SKM-1 treated with dmso at 0.1 percent for 144 hours (cell line): ENCODE measurements around the gene TRAK1.

Source experiments
- DNase-seq: peaks from one replicate; lab custom pipeline; 2025; ENCODE audit not compliant: unreplicated experiment; lab: John Stamatoyannopoulos, UW

TRAK1 gene

DNA sequence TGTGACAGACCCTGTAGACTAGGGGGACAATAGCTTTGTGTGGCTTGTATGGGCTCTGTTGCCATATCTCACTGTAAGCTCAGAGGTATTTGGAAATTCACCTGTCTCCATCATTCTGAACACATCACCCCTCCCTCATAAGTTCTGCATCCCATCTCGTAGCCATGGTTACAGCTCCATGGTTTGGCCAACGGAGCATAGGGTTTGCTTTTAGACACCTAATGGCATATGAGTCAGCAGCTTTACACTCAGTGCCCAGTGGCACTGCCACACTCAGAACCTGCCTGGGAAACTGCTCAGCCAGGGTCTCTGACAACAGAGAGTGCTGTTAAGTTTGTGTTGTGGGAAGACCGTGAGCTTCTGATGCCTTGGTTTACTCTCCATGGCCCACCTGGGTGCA is 107.6 kb downstream of the TRAK1 start:
- DNase-seq: no peak

DNA sequence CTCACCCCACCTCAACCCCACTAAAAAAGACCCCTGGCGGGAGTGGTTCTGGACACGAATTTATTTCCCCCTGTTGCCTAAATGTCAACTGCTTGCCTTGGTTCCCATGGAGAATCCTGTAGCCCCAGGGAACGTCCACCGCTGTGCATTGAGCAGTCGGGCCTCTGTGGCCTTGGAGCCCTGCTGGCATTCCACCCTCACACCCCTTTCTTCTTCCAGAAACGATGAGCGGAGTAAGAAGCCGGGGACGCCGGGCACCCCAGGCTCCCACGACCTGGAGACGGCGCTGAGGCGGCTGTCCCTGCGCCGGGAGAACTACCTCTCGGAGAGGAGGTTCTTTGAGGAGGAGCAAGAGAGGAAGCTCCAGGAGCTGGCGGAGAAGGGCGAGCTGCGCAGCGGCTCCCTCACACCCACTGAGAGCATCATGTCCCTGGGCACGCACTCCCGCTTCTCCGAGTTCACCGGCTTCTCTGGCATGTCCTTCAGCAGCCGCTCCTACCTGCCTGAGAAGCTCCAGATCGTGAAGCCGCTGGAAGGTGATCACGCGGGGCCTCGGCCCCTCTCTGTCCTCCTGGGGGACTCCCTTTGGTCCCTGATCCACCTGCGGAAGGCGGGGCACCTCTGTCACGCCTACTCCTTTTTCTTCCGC is 111.2 kb downstream of the TRAK1 start:
- DNase-seq: no peak

DNA sequence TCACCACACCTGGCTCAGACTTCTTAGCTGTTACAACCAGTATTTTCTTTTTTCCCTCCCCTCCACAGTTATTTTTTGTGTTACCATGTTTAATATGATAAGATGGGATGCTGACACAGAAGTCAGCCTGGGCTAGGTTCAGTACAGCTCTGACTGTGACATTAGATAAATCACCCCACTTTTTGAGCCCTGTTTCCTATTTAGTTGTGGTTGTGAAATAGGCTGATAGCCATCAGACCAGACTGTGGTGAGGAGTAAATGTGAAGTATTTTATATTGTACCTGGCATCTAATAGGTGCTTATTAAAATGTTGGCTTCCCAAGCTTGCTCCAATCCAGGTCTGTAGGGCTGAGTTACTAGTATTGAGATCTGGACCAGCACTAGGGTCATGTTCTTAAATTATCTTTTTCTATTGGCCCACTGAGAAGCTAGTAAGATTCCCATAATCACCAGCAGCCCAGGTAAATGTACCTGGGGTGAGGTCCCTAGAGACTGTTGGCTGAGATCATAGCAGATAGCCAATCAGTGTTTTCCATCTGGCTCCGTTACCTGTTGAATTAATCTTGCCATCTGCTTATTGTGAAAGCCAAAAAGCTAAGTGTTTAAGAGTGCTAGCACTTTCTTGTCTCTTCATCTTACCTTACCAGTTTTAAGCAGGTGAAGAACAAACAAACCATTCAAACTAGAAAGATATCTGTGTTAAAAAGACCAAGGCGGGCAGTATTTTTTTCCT is 113.9 kb downstream of the TRAK1 start:
- DNase-seq: no peak

DNA sequence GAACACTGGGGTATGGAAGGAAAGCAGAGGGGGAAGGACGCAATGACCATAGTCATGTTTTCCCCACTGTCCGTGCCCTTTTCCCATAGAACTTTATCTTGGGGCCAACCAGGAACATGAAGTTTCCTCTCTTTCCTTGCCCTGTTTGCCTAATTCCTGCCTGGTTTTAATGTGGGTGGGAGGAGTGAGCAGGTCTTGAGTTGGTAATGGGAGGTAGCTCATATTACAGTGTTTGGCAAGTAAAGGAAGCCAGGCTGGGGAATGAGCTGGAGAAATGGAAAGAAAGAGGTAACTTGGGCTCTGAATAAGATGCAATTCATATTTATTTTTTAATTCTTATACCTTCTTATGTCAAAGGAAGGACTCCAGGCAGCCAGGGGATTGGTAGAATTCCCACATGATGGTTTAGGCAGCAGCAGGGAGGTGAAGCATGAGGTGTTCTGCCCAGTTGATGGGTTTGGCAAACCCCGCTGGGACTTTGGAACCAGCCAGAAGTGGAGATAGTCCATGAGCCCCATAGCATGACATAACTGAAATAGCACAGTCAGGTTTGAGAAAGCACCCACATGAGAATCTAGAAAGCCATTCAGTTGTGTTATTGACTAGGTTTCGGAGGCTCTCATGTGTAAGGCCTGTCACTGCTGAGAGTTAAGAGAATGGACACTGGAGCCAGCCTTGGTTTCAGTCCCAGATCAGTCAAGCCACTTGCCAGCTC is 114.8 kb downstream of the TRAK1 start:
- no peak for DNase-seq

DNA sequence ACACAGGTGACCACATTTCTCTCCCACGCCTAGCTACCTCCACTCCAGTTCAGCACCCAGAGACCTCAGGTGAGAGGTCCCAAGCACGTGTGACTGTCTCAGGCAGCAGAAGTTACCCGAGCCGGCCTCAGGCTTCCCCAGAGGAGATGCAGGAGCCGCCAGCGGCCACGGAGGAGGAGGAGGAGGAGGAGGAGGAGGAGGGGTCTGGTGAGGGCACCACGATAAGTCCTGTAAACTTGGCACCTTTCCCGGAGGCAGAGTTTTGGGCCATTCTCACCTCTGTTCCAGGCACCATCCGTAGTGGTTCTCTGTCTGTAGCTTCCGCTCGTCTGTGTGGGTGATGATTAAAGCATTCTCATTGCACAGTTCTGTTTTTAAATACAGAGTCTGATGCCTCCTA is 118.8 kb downstream of the TRAK1 start:
- no peak for DNase-seq

DNA sequence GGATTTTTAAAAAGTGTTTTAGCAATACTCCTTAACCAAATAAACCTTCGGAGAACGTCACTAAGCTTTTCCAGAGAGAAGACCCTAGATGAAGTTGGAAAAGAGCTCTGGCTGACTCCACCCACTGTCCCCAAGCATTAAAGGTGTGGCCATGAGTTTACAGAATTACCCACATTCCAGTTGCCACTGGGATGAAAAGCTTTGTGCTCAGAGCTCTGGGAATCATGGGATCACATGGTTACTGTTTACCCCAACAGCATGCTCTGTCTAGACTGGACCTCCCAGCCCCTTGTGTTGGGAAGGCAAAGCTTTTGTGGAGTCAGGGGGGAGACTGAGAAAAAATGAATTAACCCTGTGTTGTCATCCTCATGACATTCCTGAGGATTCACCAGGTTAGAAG is 119.6 kb downstream of the TRAK1 start:
- DNase-seq: no peak

DNA sequence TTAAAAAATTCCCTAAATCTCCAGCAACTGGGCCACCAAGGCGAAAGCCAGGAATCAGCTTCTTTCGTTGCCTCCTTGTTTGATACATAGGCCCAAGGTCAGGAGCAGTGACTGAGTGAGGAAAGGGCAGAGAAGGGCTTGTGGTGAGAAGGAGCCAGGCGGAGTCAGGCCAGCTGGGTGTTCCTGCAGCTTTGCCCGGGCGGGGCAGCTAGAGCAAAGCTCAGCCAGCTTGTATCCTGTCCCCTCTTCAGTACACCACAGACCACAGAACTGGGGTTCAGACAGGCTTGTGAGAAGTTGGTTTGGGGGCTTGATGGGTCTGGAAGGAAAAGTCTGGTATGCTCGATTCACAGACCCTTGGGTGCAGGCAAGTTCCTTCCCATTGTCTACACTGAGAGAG is 122.3 kb downstream of the TRAK1 start:
- DNase-seq: no peak

DNA sequence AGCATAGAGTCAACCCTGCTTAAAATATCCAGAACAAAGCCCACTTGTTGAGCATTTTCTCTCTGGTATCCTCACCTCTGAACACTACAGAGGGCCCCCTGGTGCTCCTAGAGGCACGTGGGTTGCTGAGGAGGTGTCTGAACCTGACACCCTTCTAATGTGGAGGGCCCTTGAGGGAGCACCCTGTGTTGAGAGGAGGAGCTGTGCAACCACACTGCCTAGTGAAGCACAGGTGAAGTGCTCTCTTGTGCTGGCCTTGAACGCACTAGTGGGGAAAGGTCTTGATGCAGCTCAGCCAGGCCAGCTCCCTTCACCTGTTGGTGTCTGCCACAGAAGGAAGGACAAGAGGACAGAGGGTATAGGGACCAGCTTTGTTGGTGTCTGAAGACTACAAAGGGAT is 122.9 kb downstream of the TRAK1 start:
- DNase-seq: no peak

DNA sequence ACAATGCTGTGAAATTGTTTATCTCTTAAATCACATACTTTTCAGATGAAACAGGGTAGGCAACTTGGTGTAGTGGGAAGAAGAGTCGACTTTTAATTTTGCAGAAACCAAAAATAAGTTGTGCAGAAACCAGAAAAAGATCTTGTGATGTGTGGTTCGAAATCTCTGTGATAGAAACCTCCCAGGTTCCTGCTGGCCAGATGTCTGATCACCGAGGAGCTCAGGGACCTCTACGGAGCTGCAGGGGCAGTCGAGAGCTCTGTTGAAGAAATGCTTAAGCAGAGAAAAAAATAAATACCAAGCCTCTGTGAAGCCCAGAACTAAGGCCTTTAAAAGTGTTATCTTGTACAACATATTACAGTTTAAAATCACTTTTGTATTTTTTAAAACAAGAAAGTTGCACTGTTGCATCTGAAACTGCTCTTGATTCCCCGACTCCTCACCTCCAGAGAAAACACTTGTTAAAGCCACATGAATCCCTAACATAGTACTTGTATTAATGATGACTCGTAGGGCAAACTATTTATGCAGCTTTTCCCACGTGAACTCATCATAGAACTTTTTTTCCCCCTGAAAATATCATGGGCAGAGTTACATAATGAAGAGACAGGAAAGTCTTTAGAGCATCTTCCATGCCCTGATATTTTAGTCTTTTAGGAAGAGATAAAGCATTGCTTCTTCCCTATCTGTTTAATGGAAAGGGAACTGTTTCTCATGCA is 123.6 kb downstream of the TRAK1 start:
- DNase-seq: no peak

DNA sequence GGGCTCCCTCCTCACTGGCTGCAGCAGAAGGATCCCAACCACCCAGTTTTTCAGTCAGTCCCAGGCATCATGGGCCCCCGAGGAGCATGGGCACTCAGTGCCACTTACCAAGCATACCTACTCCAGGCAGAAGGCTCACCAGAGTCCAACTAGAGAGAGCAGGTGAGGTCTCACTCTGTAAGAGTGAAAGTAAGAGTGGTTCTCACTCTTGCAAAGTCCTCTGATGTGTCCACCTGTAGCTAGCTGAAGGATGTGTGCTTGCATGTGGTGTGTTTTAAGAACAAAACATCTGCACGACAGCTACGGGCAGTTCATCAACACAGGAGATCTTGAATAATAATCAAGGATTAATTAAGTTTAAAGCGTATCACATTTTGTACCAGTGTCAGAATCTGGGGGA is 125.1 kb downstream of the TRAK1 start:
- no peak for DNase-seq

DNA sequence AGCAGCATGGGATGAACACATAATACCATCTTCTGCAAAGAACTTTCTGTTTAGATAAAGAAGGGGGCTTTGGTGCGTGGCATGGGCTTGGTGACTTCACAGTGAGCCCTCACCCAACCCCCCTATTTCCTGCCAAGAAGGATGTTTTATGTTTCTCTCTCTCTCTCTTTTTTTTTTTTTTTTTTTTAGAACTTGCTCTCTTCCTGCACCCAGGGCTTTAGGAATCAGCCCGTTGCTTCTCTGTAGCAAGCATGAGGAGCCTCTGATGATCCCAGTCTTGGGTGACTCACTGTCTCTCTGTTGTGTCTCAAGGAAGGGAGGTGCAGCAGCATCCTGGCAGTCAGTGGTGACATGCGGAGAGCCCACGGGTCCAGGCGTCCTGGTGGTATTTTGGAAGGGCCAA is 125.8 kb downstream of the TRAK1 start:
- no peak for DNase-seq

DNA sequence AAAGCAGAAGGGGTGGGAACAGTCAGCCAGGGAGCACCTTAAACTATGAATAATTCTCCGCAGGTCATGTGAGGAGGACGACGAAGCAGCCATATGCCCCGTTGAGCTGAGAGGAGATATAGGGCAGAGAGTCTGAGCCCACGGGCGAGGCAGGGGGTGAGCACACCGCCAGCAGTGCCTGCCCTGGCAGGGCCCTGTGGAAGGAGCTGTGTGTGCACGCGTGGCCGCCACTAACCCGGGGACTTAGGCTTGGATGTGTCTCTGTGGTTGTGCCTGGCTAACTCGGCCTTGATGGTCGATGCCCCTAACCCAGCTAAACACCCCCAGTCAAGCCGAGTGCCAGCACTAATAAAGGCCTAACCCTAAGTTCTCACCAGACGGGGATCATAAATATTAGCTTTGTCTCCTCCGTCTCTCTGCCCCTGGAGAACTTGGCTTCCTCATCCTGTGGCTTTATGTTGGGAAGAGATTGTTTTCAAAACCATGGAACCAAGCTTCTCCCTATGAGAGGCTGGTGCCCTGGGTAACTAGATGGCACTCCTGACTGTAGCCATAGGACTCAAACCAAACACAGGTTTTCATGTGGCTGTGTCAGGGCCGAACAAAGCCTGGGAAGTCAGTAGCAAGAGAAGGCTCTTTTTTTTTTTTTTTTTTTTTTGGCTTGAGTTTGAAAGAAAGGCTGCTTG is 129.4 kb downstream of the TRAK1 start:
- DNase-seq: no peak

DNA sequence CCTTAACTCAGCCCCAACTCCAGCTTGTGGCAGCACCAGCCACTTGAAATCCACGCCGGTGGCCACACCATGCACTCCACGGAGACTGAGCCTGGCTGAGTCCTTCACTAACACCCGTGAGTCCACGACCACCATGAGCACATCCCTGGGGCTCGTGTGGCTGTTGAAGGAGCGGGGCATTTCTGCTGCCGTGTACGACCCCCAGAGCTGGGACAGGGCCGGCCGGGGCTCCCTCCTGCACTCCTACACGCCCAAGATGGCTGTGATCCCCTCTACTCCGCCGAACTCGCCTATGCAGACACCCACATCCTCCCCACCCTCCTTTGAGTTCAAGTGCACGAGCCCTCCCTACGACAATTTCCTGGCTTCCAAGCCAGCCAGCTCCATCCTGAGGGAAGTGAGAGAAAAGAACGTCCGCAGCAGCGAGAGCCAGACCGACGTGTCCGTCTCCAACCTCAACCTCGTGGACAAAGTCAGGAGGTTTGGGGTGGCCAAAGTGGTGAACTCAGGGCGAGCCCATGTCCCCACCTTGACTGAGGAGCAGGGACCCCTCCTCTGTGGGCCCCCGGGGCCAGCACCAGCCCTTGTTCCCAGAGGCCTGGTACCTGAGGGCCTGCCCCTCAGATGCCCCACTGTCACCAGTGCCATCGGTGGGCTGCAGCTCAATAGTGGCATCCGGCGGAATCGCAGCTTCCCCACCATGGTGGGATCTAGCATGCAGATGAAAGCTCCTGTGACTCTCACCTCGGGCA is 132.0 kb downstream of the TRAK1 start:
- no peak for DNase-seq

DNA sequence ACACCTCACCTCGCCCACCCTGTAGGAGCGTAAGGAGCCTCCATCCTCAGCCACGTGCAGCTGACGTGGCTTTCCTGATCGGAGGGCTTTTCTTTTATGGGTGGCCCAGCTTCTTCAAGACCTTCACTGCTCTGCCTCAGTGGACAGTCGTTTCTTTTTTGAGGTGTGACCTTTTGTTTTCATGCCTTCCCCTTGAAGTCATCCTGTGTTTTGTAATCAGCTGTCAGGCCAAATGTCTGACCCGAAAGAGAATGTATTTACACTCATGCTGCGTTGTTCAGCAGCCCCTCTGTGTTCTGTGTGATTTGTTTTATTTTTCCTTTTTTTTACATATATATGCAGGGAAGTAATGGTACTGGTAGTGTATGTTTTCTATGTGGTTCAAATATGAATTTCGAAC is 133.0 kb downstream of the TRAK1 start:
- no peak for DNase-seq

DNA sequence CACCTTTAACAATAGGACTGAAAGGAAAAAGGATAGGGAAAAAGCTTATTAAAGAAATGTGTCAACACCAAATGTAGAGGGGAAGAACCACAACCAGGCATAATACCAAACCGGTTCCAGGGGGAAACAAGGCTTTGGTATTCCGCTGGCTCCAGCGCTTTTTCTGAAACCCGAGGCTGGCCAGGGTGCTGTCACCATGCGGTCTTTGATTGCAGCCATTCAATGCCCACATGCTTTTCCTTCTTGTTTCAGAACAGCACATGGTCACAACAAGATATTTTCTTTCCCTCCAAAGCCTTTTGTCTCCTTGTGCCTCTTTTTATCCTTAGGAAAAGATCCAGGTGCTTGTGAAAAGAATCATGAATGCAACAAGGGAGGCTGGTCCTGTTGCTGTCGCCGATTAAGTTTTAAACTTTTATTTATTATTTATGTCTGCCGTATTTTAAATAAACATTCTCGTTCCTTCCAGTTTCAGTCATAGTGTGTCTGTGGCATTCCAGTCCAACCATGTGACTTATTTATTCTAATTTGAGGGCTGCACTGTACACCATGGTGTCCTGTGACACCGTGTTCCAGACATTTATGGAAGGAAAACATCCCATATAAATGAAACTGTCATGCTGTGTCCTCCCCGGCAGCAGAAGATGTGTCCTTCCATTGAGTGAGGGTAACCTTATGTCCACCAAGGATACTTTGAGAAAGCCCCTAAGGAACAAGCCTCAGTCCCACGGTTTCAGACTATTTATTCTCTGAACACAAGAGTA is 133.7 kb downstream of the TRAK1 start:
- DNase-seq: no peak

DNA sequence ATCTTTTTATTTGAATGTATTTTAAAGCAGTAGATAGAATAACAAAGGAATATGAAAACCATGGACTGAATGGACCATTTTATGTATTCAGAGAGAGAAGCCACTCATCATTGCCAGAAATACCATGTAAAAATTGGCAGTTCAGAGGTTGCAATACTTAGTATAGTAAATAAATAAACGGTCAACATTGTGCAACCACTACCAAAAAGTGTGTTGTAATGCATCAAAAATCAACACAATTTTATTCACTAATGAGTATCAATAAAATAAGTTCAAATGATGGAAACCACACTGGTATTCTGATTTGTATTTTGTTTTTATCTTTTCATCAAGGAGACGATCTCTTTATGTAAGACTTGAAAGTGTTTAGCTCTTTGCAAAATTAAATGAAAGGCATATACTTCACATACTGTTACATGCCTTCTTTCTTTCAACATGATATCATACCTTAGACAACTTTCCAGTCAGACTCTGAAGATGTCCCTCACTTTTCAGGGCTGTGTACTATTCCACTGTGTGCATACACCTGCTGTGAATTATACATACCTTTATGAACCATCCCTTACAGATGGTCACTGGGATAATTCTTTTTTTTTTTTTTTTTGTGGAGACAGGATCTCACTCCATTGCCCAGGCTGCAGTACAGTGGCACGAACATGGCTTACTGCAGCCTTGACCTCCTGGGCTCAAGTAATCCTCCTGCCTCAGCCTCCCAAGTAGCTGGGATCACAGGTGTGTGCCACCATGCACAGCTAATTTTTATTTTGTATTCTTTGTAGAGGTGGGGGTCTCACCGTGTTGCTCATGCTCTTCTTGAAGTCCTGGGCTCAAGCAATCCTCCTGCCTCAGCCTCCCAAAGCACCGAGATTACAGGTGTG is 134.6 kb downstream of the TRAK1 start:
- no peak for DNase-seq

DNA sequence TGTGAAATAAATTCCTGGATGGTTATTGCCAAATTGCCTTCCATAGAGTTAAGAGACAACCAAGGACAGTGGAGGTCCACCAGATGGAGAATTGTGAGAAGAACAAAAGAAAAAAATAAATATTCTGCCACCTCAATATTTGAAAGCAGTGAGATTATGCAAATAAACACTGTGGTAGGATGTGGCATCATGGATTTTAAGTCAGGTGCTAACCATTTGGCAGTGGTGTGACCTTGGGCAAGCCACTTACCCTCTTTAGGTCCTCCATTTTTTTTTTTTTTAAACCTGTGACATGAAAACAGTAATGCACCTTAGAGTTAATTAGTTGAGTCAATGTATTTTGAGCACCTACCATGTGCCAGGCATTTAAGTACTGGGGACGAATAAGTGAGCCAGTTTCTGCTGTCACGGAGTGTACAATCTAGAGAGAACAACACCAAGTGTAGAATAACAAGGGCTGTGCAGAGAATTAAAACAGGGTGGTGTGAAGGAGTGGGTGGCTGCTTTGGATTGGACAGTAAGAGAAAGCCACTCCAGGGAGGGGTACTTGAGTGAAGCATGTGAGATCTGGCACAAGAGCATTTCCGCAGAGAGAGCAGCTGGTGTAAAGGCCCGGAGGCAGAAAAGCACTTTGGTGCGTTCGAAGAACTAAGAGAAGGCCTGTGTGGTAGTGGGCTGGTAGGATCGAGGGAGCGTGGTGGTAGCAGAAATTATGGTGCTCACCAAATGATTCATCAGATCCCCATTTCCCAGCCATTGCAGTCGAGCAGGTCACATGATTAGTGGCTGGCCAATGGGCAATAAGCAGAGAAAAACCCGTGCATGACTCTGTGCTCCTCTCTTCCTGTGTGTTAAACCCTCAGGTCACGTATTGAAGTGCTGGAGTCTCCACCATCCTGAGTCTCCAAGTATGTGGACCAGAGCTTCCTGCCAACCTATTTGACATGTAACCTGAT is 135.6 kb downstream of the TRAK1 start:
- DNase-seq: no peak

DNA sequence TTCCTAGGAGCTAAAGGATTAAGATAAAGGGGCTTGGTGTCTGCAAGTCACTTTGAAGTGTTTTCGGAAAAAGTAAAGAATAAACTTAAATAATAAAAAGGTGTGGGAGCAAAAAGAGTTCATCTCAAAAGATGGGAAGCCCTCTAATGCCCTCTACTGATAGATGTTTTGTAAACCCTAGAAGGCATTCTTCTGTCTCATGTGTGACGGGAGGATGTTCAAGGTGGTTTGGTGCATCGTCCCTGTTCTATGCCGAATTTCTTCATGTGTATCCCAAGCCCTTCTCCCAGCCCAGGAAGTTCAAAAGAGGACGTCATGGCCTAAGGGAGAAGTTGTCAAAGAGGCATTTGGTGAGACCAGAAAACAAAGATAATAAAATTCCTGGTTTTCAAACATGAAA is 137.6 kb downstream of the TRAK1 start:
- no peak for DNase-seq
